GM18868 (cell line): ENCODE measurements around the gene CES1.
"Not testable (repeated sequence)": the region's sequence is repeated elsewhere in the genome, so short reads cannot be mapped to it uniquely, and the experiment has no call there.

Source experiments
- ATAC-seq: cut with Tn5 transposase; IDR thresholded peaks from one replicate; pipeline ENCODE4 v1.9.1; 2021; ENCODE audit warnings: mild to moderate bottlenecking, moderate library complexity; ENCODE audit not compliant: unreplicated experiment

Gene CES1

GRCh38 chr16:55832425-55832772 lies 497 bp downstream of the CES1 start:
- no peak for ATAC-seq

DNA sequence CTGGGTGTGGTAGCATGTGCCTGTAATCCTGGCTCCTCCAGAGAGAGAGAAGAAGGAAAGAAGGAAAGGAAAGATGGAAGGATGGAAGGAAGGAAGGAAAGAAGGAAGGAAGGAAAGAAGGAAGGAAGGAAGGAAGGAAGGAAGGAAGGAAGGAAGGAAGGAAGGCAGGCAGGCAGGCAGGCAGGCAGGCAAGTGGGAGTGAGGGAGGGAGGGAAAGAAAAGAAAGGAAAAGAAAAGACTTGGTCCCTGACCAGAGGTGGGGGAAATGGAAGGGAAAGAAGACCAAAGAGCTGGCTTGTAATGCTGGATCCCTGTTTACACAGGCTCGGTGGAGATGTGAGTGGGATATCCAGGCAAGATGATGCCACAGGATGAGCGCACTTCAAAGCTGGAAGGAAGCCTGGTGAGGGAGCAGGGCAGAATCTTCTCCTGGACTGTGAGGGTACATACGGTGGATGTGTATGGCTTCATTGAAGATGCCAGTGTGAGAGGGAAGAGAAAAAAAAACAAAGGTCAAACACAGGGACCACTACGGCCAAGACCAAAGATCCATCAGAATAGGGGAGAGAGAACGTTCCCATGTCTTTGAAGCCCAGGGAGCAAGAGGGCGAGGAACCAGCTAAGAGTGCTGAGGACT lies 2.1 kb downstream of the CES1 start:
- ATAC-seq: no peak

DNA sequence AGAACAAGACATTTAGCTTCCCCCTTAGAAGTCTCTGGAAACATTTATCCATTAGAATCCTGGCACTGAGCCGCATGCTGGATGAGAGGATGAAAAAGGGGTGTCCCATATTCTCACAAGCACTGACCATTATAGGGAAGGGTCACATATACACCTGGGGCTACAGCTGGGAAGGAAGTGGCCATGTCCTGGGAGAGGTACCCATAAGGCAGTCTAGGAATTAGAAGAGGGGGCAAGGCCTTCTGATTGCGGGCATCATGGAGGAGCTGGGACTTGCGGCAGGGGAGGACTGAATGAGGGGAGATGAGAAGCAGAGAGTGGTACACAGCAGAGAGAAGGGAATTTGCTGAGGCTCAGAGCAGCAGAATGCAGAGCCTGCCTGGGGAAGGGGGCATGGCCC lies 3.7 kb downstream of the CES1 start:
- not testable (repeated sequence) for ATAC-seq

- ATAC-seq: no peak
Measured at GRCh38 chr16:55828680-55829079, 4.2 kb downstream of the CES1 start.

- no peak for ATAC-seq
Measured at GRCh38 chr16:55825115-55825728, 7.7 kb downstream of the CES1 start.

DNA sequence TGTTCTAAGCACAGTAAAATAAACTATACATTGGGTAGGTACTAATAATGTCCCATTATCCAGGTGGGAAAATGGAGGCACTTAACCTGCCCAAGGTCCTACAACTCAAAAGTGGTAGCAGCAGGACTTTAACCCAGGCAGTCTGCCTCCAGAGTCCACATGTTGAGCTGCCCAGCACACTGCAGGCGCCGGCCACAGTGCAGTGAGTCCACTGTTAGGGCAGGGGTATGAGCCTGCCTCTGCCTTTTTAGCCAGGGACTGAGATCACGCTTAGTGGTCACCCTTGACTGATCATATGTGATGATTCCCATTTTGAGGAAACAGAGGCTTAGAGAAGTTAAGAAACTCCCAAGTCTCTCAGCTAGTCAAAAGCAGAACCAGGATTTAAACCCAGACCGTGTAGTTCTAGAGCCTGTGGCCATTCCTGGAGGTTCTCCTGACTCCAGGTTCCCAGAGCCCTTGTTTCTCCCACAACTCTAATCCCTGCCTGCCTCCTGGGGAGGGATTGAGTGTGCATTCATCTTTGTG lies 8.4 kb downstream of the CES1 start:
- no peak for ATAC-seq

- no peak for ATAC-seq
Measured at GRCh38 chr16:55822280-55822810, 10.6 kb downstream of the CES1 start.

GRCh38 chr16:55821210-55821609 lies 11.7 kb downstream of the CES1 start:
- ATAC-seq: no peak

DNA sequence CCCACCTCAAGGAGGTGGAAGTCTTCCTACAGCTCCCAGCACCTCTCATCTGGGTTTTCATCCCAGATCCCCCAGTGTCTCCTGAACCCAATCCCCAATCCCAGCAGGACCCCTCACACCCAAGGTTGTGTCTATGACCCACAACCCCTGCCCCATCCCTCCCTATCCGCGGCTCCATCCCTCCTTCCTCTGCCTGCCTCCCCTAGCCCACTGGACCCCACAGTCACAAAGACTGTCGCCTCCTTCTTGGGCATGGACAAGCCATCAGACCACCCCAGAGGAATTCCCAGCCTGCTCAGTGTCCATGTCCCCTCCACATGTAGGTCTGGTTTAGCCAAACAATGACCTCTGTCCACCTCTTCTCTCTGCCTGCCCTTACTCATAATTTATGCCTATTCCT lies 12.3 kb downstream of the CES1 start:
- no peak for ATAC-seq

- no peak for ATAC-seq
Measured at GRCh38 chr16:55817236-55817912, 15.5 kb downstream of the CES1 start.

DNA sequence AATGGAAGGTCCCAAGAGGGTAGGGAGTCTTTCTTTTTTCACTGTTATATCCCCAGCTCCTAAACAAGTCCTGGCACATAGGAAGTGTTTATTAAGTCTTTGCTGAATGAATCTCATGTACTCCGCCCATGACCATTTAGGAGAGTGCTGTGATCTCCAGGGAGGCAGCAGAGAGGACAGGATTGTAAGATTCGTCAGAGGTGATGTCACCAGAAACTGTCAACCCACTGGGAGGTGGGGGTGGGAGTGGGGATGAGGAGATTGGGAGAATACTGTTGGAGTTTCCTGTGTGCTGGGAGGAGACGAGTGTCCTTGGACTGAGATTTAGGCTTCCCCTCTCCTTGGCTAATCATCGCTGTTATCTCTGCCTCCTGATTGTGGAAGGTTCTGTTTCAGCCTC lies 16.7 kb downstream of the CES1 start:
- ATAC-seq: not testable (repeated sequence)

DNA sequence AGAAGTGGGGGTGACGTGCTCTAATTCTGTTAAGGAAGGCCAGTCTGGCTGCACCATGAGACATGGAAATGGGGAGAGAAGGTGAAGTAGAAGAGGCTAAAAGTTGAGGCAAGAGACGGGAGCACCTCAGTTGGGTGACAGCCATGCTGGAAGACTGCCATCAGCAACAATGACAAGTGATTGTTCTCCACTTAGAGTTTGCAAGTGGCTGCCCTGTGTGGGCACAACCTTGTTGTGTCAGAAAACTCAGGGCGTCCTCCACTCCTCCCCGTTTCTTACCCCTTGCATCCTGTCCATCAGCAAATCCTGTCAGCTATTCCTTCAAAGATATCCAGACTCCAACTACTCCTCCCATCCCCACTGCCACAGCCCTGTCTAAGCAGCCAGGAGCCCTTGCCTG lies 17.6 kb downstream of the CES1 start:
- ATAC-seq: no peak

- not testable (repeated sequence) for ATAC-seq
Measured at GRCh38 chr16:55814174-55814573, 18.7 kb downstream of the CES1 start.

DNA sequence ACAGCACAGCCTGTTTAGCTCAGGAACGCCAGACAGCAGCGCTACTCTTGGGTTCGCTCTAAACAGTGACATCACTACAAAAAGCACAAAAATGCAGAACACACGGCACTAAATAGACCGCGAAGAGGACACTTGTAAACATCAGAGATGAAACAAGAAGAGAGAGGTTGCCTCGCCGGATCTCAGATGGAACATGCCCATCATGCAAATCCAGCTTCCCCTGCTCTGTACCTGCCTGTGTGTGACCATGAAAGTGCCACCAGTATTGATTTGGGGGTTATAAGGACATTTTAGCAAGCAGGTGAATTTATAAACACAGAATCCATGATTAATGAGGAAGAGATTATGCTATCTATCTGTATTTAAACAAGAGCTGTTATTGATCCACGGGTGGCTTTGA lies 19.2 kb downstream of the CES1 start:
- not testable (repeated sequence) for ATAC-seq

GRCh38 chr16:55812951-55813350 lies 19.9 kb downstream of the CES1 start:
- no peak for ATAC-seq

DNA sequence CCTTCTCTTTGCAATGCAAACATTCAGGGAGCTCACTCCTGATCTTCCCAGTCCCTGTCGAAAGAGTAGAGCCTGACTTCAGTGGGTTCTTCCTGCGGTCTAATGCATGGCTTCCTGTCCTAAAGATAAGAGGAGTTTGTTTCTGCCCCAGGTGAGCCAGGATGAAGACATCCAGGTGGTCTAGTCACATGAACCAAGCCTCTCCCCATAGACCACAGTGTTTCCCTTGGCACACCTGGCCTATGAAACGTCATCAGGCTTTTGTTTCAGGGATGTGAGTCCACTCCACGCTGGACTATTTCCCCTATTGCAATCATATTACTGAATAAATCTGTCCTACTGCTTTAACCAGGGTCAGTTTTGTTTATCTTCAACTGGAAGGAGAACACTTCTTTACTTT lies 21.1 kb downstream of the CES1 start:
- no peak for ATAC-seq

GRCh38 chr16:55810451-55810961 lies 22.4 kb downstream of the CES1 start:
- no peak for ATAC-seq

GRCh38 chr16:55809851-55810250 lies 23.0 kb downstream of the CES1 start:
- no peak for ATAC-seq

GRCh38 chr16:55809386-55809785 lies 23.5 kb downstream of the CES1 start:
- no peak for ATAC-seq

DNA sequence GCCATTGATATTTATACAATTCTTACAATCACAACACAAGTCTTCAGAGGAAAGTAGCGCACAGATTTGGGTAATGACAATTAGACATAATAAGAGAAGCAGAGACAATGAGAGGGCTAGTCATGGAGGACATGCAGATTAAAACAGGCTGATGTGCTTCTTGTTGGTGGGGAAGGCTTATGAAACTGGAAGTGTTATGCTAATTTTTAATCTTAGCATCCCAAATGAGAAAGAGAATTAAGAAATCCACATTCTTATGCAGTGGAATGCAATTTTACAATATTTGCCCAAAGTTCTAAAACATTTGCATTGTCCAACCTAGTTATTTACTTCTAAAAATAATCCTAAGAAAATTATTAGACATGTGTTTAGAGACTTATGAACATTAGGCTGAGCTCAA lies 24.6 kb downstream of the CES1 start:
- not testable (repeated sequence) for ATAC-seq

GRCh38 chr16:55805104-55805503 lies 27.8 kb downstream of the CES1 start:
- ATAC-seq: not testable (repeated sequence)

DNA sequence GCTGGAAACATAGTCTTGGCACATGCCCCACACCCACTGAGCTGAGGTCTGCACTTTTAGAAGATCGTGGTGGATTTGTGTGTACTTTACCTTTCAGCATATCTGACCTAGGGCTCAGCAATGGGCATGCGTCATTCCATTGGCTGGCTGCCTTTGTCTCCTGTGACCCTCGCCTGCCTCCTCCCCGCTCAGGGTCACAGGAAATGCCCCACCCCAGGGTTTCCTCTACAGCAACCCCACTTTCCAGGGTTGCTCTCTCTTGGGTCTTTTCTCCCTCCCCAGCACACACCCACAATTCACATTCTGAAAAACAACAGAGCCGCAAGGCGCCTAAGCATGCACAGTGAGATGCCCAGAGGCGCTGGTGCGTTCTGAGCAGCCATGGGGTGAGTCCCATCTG lies 29.2 kb downstream of the CES1 start:
- ATAC-seq: not testable (repeated sequence)
